GM21526 (cell line): ENCODE data around the gene CTNNA2.

Experiments
- ATAC-seq: cut with Tn5 transposase; IDR thresholded peaks from one replicate; pipeline ENCODE4 v1.9.1; 2021; ENCODE audit warnings: moderate library complexity; ENCODE audit not compliant: unreplicated experiment, low FRiP score

Gene CTNNA2

DNA sequence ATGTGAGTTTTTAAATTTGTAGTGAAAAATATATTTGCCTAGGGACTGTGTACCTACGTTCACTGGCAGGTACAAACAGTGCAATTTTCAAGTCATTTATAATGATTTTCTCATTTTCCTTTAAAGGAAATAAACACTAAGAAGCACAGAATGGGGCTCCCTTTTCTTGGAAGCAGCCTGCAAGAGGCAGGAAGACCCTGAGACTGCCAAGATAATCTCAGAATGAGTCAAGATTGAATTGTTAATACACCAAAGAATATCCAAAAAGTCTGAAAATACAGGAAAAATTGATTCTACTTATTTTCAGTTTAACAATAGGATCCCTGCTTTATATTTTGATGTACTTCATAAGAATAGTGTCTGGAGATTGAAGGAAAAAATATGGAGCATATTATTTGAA is 331.2 kb downstream of the CTNNA2 start:
- no peak for ATAC-seq

DNA sequence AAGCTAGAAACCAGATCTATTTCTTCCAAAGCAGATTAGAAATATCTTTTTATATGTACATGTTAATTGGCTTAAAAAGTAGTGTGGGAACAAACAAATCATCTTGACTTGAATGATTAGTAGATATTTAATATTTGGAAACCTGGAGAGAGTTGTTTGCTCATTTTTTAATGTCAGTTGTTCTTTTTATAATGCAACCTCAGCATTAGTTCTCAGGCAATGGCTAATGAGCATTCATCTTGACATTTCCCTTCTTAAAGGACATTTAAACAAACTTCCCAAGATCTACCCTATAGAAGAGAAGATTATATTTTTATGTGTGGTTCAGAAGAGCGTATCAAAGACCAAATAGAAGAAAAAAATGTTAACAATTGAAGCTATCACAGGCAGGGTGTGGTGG is 334.0 kb downstream of the CTNNA2 start:
- no peak for ATAC-seq

DNA sequence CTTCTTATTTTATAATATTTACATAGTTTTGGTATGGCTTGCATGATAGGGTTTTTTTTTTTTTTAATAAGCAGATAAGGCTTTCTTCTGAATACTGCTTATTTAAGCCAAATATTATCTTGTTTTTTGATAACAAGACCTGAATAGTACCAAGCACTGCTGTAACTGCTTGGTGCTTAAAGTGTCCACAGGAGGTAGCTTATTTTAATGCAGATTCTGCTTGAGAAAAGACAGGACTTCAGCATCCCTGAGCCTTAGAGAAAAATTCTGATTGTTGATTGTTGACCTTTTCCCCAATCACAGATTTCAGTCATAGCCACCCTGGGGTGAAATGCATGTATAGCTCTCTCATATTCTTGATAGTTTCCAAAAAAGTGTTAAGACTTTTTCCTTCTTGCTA is 336.4 kb downstream of the CTNNA2 start:
- ATAC-seq = no peak

DNA sequence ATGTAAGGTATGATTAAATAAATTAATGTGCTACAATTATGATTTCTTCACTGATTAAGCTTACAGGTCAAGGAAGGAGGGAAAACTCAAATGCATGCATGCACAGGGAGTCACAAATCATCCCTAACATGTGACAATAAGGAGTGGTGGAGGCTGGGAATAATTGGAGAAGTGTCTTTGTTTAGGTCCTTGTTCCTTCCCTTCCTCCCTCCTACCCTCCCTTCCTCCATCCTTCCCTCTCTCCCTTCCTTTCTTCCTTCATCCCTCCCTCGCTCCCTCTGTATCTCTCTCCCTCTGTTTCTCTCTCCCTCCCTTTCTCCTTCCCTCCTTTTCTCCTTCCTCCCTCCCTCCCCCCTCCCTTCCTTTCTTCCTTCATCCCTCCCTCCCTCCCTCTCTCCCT is 337.1 kb downstream of the CTNNA2 start:
- no peak for ATAC-seq

DNA sequence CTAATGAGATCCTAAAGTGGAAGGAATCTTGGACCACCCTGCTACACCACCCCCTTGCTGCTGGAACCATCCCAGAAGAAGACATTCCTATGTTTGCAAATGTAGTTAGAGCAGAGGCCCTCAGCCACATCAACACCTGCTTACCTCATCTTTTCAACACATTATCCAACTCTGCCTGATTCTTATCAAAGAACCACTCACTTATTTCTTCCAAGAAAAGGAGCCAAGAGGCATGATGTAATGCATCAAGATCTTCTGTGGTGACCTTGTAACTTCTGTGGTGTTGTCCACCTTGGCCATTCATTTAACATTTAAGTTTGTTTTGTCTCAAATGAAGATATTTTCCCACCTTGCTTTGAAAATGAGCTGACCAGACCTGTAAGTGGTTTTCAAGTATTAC is 338.1 kb downstream of the CTNNA2 start:
- ATAC-seq = no peak

DNA sequence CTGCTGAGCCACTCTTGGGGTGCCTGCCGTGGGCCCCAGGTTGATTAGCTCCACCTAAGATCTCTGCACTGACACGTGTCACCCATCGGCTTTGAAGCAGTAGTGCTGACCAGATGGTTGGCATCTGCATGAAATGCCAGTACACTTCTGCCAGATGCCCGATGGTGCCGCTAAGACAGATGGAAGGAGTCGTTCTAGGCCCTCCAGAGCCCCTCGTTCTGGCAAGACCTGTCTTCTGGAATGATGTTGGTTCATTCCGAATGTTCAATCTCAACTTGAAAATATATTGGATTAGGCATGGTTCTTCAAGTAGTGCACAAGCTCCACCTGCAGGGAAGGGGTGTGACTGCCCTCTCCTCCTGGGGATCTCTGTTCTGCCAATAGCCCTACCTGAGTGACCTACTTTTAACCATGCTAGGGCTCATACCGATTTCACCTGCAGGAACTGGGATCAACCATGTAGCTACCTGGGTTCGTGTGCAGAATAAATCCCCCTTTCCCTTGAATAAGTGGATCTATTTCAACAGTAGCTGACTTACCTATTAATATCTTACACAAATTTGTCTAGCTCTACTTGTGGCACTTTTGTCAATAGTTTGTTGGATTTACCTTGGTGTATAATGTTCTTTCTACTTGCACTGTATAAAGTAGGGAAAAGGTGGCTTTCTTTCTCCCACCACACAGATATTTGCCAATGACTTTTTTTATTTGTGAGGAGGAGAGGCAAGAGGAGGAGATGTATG is 342.6 kb downstream of the CTNNA2 start:
- ATAC-seq = no peak

DNA sequence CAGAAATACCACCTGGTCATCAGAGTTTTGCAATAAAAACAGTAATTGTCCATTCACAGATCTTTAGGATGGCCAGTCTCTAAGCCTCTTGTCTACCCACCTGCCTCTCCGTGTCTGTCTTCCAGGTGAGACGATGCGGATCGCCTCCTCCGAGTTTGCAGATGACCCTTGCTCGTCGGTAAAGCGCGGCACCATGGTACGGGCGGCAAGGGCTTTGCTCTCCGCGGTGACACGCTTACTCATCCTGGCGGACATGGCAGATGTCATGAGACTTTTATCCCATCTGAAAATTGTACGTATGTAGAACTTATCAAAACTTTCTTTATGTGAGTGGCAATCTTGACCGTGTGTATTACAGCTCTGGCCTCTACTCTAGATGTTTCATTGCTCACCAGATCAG is 345.0 kb downstream of the CTNNA2 start:
- no peak for ATAC-seq

DNA sequence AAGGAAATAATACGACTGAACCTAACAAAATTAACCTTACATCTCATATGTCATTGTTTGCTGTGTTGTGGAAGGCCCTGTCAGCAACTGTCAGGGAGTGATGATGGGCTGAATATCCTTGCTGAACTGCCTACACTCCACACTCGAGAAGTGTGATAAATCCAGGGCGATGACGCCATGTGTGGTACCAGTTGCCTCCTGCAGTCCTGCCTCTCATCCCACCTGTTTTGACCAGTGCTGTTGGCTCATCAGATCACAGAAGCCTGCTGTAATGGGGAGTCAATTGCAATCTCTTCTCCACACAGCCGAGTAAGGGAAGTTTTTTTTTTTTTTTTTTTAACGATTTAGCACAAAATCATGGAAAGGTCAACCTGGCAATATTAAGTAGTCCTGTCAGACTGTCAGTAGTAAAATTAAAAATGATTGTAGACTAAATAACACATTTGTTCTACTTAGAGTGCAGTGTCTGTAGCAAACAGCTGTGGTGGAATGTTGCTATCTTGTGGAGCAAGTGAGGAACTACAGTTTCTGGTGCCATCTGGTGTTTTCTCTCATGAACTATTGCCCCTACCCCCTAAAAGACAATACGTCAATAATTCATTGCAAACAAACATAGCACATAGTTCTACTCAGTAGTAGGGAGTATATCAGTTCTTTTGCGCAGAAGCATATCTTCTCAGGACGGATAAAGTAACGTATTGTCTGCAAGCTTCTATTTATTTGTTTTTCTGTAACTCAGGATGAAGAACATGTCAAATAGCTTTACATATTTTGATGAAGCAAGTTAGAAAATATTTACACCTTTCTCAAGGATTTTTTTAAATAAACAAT is 347.6 kb downstream of the CTNNA2 start:
- ATAC-seq = no peak

DNA sequence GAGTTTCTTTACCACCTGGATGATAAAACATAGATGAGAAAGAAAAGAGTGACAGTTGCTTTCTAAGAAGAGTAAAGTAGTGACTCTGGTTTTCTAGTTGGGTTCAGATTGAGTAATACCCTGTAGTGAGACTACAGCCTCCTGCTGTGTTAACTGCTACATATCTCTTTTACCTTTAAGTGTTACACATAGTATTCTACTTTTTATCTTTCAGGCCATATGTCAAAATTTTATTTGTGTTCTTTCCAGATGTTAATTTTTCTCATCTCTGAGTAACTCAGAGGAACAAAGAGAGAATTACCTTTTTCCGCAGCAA is 348.2 kb downstream of the CTNNA2 start:
- ATAC-seq = no peak

DNA sequence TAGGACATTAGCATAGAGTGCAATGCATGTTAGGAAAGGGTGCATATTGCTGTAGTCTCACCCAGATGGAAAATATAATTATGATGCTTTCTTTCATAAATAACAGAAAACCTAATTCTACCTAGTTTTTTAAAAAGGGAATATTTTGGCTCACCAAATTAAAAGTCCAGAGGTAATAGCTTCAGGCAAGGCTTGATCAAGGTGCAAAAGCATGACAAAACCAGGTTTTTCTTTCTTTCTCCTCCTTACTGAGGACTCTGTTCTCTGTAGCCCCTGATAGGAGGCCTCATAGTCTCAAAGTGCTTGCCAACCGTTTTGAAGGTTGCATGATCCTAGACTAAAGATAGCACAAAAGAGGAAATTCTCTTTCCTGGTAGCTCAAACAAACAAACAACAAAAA is 349.9 kb downstream of the CTNNA2 start:
- ATAC-seq = no peak

DNA sequence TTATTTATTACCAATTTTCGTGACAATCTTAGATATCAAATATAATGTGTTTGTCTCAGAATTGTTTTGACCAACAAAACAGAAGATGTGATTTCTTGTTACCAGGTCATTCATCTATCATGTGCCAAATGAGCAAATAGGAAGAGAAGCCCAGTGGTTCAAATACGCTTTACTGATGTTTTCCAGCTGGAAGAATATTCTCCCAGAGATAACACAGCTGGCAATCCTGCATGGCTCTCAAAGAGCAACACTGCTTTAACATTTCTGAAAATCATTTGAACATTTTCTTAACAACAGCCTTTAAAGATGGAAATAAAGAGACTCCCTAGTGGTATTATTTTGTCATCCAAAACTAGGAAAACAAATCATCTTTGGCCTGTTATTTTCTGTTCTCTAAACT is 359.8 kb downstream of the CTNNA2 start:
- no peak for ATAC-seq

DNA sequence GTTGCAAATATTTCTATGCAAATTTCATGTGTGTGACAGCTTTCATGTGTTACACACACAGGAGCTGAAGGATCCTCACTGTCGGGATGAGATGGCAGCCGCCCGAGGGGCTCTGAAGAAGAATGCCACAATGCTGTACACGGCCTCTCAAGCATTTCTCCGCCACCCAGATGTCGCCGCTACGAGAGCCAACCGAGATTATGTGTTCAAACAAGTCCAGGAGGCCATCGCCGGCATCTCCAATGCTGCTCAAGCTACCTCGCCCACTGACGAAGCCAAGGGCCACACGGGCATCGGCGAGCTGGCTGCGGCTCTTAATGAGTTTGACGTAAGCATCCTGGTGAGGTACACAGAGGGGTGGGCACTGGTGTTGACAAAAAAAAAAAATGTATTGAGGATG is 361.2 kb downstream of the CTNNA2 start:
- no peak for ATAC-seq

DNA sequence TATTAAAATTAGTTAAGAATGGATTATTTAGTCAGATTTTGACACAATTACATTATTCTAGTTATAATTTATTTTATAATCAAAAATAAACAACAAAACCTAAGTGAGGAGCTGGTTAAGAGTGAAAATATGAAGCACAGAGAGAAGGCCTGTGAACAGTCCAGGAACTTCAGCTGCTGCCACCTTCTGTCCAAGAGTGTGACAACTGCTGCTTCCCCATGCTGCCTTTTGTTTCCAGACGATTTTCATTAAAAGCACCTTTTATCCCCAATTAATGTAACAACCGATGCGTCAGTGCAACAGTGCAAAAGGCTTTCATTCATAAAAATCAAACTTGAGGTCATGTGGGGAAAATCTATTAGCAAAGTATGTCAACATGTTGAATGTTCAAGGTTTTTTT is 363.6 kb downstream of the CTNNA2 start:
- no peak for ATAC-seq

DNA sequence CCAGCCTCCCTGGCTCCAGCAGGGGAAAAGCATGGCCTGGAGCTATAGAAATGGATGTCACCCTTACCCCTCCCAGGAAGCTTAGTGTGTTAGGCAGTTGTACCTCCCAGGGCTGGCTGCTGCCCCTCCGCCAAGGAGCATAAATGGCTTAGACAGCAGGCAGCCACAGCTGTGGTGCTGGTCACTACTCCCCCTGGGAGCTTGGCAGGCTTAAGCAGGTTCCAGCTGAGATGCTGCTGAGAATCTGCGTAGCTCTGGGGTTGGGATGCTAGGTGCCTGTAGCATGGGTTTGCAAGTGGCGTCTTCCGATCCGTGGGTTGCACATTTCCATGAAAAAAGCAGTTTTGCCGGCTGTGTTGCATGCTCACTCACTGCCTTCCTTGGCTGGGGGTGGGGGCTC is 369.7 kb downstream of the CTNNA2 start:
- ATAC-seq = no peak

DNA sequence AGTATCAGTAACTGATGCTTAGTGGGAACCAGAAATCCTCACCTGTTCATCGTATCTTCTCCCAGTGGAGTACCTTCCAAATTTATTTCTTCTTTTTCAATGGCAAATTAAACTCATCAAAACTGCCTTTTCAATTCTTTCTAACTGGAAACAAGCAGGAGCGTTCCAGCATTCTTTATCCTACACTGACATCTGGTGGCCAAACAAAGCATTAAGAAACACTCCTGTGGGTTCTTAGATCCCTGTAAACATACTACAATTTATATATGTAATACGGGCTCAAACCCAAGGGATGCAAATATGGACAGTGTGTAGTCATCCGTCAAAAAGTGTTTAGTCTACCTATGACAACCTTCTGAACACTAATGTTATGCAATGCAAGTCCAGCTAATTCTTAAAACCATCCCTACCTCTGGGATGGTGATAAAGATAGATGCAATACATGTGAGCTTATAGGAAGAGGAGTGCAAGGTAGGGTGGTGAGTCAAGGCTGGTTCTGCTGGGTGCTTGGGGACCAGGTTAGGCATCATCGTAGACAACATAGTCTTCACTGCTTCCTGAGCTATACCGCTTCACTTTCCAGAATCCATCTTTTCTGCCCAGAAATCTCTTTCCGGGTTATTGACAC is 375.0 kb downstream of the CTNNA2 start:
- ATAC-seq = no peak

DNA sequence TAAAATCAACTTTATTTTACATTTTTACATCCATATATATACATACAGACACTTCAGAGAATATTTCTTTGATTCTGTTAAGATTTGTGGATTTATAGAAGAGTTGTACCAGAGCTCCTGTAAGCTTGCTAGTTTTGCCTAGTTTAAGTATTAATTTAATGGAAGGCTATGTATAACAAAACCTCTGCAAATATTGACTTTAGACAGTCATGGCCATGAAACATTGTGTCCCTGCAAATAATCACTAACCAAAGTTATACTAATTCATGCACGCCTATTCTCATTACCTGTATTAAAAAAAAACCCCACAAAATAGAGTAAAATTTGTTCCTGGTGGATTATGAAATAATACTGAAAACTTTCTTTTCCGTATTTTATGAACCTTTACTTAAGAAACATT is 379.3 kb downstream of the CTNNA2 start:
- ATAC-seq = no peak

DNA sequence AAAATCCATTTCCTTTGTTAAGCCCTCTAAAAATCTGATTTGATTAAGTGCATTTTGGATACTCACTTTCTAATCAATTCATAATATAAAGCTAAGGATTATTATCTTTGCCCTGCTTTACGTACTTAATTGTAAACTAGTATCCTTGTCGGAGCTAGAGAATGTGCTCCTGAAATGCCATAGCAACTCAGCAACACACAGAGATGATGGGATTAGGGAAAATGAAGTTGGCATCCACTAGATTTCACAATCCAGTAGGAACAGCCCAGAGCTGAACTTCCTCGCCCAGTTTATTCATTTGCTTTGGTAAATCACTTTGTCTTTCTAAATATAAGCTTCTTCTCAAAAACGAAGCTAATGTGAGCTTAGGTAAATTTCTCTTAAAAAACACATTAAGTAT is 386.3 kb downstream of the CTNNA2 start:
- ATAC-seq = no peak

DNA sequence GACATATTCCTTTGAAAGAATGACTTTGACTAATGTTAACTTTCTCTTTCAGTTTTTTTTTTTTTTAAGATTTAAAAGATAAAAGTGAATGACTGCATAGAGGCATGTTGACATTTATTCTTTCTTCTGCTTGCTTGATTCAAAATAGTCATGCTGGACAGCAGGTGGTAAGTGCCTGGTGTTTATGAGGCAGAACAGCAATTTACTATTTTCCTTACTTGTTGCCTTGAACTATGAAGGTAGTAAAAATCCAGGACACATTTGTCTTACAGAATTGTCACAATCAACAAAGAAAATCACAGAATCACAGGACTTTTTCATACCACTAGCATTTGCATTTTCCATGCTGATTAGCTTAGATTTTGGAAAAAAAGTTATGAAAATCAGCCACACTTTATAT is 388.3 kb downstream of the CTNNA2 start:
- ATAC-seq = no peak

DNA sequence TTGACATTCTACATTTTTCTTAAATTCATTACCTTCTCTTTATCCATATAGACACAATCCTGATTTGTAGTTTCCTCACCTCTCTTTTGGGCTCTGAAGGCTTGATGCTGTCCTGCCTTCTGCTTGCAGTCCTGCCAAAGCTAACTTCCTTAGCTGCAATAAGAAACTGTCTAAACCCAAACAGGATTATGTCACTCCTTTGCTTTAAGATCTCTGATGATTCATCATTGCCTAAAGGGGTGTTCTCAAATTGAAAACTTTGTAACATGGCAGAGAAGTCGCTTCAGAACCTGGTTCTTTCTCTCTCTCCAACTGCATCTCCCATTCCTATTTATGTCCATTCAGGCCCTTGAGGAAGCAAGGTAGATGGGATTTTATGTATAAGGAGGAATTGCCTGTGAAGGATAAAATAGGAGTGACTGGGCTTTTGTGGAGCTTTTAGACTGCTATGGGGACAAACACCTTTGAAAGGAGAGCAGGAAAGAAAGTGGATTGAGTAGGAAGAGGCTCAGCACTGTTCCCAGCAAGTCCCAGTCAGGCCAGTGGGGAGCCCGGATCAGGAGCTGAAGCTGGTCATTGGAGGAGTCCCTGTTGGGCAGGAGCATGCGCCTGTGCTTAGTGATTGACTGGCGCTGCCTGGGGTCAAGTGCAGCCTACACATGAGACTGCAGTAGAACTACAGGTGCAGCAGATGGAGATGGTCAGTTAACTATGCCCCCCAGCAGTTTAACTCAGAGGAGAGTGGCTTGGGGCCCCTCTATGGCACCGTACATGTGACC is 390.6 kb downstream of the CTNNA2 start:
- ATAC-seq = no peak

DNA sequence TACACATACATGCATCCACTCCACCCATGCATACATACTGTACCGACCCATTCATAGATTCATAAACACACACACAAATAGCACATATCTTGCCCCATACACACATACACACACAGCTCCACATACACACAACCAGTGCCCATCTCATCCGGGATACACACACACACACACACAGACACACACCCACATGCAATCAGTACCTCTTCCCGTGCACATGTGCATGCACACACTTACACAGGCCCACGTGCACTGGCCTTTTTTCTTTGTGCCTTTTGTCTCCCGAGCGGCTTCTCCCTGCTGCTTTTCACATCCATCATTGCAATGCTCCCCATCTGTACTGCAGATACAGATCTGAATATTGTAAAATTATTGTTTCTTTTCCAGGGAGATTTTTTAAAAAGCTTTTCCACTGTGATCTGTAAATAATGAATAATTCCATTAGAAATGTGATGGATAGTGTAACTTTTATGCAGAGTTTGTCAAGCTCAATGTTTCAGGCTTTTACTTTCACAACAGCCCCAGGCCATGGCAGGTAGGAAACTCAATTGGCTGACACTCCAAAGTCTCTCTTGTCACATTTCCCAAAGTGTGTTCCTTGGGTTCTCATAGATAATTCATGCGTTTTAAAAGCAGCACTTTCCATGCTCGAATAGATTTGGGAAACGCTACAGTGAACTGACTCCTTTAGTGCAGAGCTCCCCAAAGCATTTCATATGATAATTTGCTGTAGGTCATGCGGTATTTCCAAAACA is 393.5 kb downstream of the CTNNA2 start:
- no peak for ATAC-seq
